Body of pancreas (tissue), 4 donors: ENCODE data around the gene RPRD1B.

Experiments used
- POLR2A ChIP-seq, 3 donors: fragments of 450-650 bp; IDR thresholded peaks; one replicate each; pipeline ENCODE4 v1.6.1; 2016; ENCODE audit warnings: antibody characterized with exemption in 3 of 3, mild to moderate bottlenecking in 2 of 3
- TF ChIP-seq, protein P1 (sequence below), 7 experiments: fragments of 450-650 bp in 4 of 7; fragments of 200-600 bp in 3 of 7; sonication (generic) in 3 of 7; IDR thresholded peaks; one replicate each; pipeline ENCODE4 v1.5.1; 2016 to 2019; ENCODE audit warnings: antibody characterized with exemption in 7 of 7

DNA sequence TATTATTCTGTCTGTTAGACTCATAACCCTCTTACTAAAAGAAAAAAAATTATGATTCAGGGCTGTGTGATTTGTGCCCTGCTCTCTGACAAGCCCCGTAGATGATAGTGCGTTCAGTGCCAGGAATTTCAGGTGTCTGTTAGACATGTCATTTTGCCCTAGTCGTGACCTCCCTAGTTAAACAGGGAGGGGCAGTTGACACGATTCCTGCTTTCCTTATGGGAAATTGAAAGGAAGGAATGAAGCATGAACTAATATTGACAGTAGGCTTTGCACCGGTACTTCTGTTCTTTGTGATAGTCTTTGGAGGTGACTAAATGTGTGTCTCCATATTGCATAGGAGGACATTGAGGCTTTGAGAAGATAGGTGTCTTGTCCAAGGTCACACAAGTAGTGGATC, 26.3 kb downstream of the RPRD1B start:
- TF ChIP-seq, protein P1, sequence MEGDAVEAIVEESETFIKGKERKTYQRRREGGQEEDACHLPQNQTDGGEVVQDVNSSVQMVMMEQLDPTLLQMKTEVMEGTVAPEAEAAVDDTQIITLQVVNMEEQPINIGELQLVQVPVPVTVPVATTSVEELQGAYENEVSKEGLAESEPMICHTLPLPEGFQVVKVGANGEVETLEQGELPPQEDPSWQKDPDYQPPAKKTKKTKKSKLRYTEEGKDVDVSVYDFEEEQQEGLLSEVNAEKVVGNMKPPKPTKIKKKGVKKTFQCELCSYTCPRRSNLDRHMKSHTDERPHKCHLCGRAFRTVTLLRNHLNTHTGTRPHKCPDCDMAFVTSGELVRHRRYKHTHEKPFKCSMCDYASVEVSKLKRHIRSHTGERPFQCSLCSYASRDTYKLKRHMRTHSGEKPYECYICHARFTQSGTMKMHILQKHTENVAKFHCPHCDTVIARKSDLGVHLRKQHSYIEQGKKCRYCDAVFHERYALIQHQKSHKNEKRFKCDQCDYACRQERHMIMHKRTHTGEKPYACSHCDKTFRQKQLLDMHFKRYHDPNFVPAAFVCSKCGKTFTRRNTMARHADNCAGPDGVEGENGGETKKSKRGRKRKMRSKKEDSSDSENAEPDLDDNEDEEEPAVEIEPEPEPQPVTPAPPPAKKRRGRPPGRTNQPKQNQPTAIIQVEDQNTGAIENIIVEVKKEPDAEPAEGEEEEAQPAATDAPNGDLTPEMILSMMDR (IDR thresholded peaks at IDR 0.05): no peak
- TF ChIP-seq POLR2A (IDR thresholded peaks at IDR 0.05): no peak
